ENCODE measurements around the gene CHI3L1.

The CHI3L1 gene

GRCh38 chr1:203153051-203153988 lies 33.2 kb downstream of the CHI3L1 start:
- Histone ChIP-seq H2AFZ (ENCODE audit: low read depth, low read length) (no peak overlapping the region), H3K9ac (ENCODE audit: low read length) (no peak overlapping the region), H3K27me3 (ENCODE audit: low read depth, low read length) (peaks cover 71% of the 10 kb centered on the region), H3K79me2 (ENCODE audit: low read length) (no peaks in the 10 kb centered on the region), H4K20me1 (ENCODE audit: insufficient read depth, low read length) (no peaks in the 10 kb centered on the region), H3K27ac (ENCODE audit: low read length) (no peak overlapping the region), H3K9me3 (ENCODE audit: insufficient read depth, low read length) (no peaks in the 10 kb centered on the region), H3K4me1 (ENCODE audit: low read length) (no peaks in the 10 kb centered on the region), H3K36me3 (replicated peaks; ENCODE audit: low read depth, low read length) (no peaks in the 10 kb centered on the region), H3K4me3 (ENCODE audit: low read length) (no peak overlapping the region), H3K4me2 (ENCODE audit: low read length) (no peak overlapping the region)
- TF ChIP-seq EZH2phosphoT487 (IDR thresholded peaks at IDR 0.05; ENCODE audit: low read depth) (no peak), CTCF (IDR thresholded peaks at IDR 0.05; ENCODE audit: low read depth, low read length) (no peak)

- Histone ChIP-seq H3K27ac (ENCODE audit: low read length) (no peak overlapping the region), H3K36me3 (replicated peaks; ENCODE audit: low read depth, low read length) (no peaks in the 10 kb centered on the region), H3K27me3 (ENCODE audit: low read depth, low read length) (peaks cover 62% of the 10 kb centered on the region), H3K4me2 (ENCODE audit: low read length) (no peak overlapping the region), H2AFZ (ENCODE audit: low read depth, low read length) (no peak overlapping the region), H3K4me1 (ENCODE audit: low read length) (no peaks in the 10 kb centered on the region), H3K79me2 (ENCODE audit: low read length) (no peaks in the 10 kb centered on the region), H4K20me1 (ENCODE audit: insufficient read depth, low read length) (no peaks in the 10 kb centered on the region), H3K9ac (ENCODE audit: low read length) (no peak overlapping the region), H3K9me3 (ENCODE audit: insufficient read depth, low read length) (no peaks in the 10 kb centered on the region), H3K4me3 (ENCODE audit: low read length) (no peak overlapping the region)
- no peak for TF ChIP-seq EZH2phosphoT487 (IDR thresholded peaks at IDR 0.05; ENCODE audit: low read depth)
- TF ChIP-seq CTCF (IDR thresholded peaks at IDR 0.05; ENCODE audit: low read depth, low read length), result no peak
These were observed 34.1 kb downstream of the CHI3L1 start for GRCh38 chr1:203152158-203153034.

DNA sequence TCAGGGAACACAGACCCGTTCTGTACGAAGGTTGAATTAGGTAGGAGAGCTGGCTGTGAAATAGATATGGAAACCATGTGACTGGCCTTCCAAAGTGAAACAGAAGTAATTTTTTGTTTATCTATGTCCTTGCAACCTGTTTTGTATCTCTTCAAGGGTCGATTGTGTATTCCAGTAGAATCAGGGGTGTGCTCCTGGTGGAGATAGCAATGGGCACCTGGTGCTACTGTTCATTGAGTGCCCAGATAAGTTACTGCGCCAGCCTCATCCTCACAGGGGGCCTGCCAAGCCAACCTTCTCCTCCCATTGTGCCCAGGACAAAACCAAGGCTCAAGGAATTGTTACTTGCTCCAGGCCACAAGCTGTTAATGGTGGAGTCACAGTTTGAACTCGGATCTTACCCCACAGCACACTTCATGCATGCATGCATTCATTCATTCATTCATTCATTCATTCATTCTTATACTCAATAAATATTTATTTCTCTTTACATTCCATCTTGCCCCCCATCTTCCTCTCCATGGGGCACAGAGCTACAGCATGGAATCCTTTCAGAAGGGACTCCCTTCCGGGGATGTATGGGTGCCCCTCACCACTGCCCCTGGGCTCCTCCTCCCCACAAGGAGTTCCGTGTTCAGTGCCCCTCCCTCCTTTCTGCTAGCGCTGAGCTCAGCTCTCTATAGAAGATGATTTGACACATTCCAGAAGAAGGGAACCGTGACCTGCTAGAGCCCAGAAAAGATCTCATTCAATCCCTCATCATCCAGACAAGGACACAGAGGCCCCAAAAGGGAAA lies 34.9 kb downstream of the CHI3L1 start:
- no peaks in the 10 kb centered on the region for H4K20me1 ChIP-seq (ENCODE audit: insufficient read depth, low read length)
- no peak overlapping the region for H3K4me3 ChIP-seq (ENCODE audit: low read length)
- no peak overlapping the region for H2AFZ ChIP-seq (ENCODE audit: low read depth, low read length)
- no peaks in the 10 kb centered on the region for H3K9me3 ChIP-seq (ENCODE audit: insufficient read depth, low read length)
- H3K4me2 ChIP-seq (ENCODE audit: low read length), result no peak overlapping the region
- H3K36me3 ChIP-seq (replicated peaks; ENCODE audit: low read depth, low read length), result no peaks in the 10 kb centered on the region
- no peak overlapping the region for H3K9ac ChIP-seq (ENCODE audit: low read length)
- no peaks in the 10 kb centered on the region for H3K79me2 ChIP-seq (ENCODE audit: low read length)
- H3K27me3 ChIP-seq (ENCODE audit: low read depth, low read length), result peaks cover 54% of the 10 kb centered on the region
- no peak overlapping the region for H3K27ac ChIP-seq (ENCODE audit: low read length)
- TF ChIP-seq CTCF (IDR thresholded peaks at IDR 0.05; ENCODE audit: low read depth, low read length) (no peak), EZH2phosphoT487 (IDR thresholded peaks at IDR 0.05; ENCODE audit: low read depth) (no peak)
- no peaks in the 10 kb centered on the region for H3K4me1 ChIP-seq (ENCODE audit: low read length)

Data from OCI-LY3 (cell line).